A549 (cell line): Measurements from ENCODE around the gene ELMO3. TPM values are rescaled to one million over a fixed set of nuclear protein-coding genes. Genes with fewer than 3 reads are reported as not detected.
A peak's percentile ranks its signal among the peaks of the same experiment; 100 is the strongest.

ENCODE experiments used
- ATAC-seq, 2 experiments: fragments of 200-7000 bp in 1 of 2; fragments of >200 bp in 1 of 2; cut with Nextera tagmentation in 1 of 2; cut with Tn5 transposase in 1 of 2; 3 replicates each; pipeline versions ENCODE4 v1.8.0 to v1.9.1; 2018 to 2020; ENCODE audit warnings: mild to moderate bottlenecking in 1 of 2, moderate library complexity in 1 of 2
- CTCF ChIA-PET: fragments of 300-600 bp; sonication (Branson Sonifier 250); formaldehyde crosslinking; extraction: SDS; loops from one replicate; lab custom pipeline; 2021; ENCODE audit warnings: antibody characterized with exemption, inconsistent platforms; lab: Yijun Ruan, JAX
- POLR2A ChIA-PET: fragments of 350-600 bp; formaldehyde crosslinking; extraction: SDS; loops from one replicate; lab custom pipeline; 2021; ENCODE audit warnings: antibody characterized with exemption, inconsistent platforms; lab: Yijun Ruan, JAX
- DNase-seq, 2 experiments: peaks; one replicate each; pipeline versions ENCODE4 v3.0.0 to v3.0.0-alpha.2; 2011 to 2016; ENCODE audit warnings: low read depth in 1 of 2, low spot score in 1 of 2
- FAIRE-seq: peaks from 2 replicates; lab custom pipeline; 2011; peaks lifted over from hg19 to GRCh38; lab: Jason Lieb, UNC
- H3K27ac ChIP-seq, 2 experiments: fragments of >200 bp; sonication (Bioruptor Twin); formaldehyde crosslinking; 3 replicates each; pipeline ENCODE4 v1.5.1; 2016 to 2017
- H3K4me1 ChIP-seq: fragments of >200 bp; sonication (Bioruptor Twin); formaldehyde crosslinking; 3 replicates; pipeline ENCODE4 v1.6.1; 2016
- H3K4me2 ChIP-seq: fragments of >200 bp; sonication (Bioruptor Twin); formaldehyde crosslinking; 3 replicates; pipeline ENCODE4 v1.6.1; 2016
- H3K4me3 ChIP-seq: fragments of >200 bp; sonication (Bioruptor Twin); formaldehyde crosslinking; 3 replicates; pipeline ENCODE4 v1.5.1; 2016
- H3K9me3 ChIP-seq: fragments of >200 bp; sonication (Bioruptor Twin); formaldehyde crosslinking; 3 replicates; pipeline ENCODE4 v1.6.1; 2016
- BHLHE40 ChIP-seq: IDR thresholded peaks from 2 replicates; pipeline ENCODE4 v1.6.1; 2012; ENCODE audit warnings: low read depth, low read length, inconsistent platforms
- CEBPB ChIP-seq, 2 experiments: fragments of >200 bp in 1 of 2; sonication (Bioruptor Twin) in 1 of 2; formaldehyde crosslinking in 1 of 2; IDR thresholded peaks; 2 replicates each; pipeline ENCODE4 v1.6.1; 2012 to 2016
- CHD2 ChIP-seq: fragments of 150-350 bp; IDR thresholded peaks from 2 replicates; pipeline ENCODE4 v1.6.1; 2014; ENCODE audit warnings: low read length; ENCODE audit not compliant: partially characterized antibody
- CHD4 ChIP-seq: fragments of 200-600 bp; sonication (generic); IDR thresholded peaks from 2 replicates; pipeline ENCODE4 v1.6.1; 2016; ENCODE audit warnings: antibody characterized with exemption, mild to moderate bottlenecking, borderline replicate concordance
- EHF ChIP-seq: fragments of 250-450 bp; sonication (Bioruptor Pico); IDR thresholded peaks from 2 replicates; pipeline ENCODE4 v1.5.0; 2020; ENCODE audit warnings: mild to moderate bottlenecking
- EHMT2 ChIP-seq: fragments of 200-600 bp; sonication (generic); IDR thresholded peaks from 2 replicates; pipeline ENCODE4 v1.6.1; 2016; ENCODE audit warnings: antibody characterized with exemption, low read depth, mild to moderate bottlenecking, moderate library complexity
- EP300 ChIP-seq, 2 experiments: fragments of >200 bp; sonication (Bioruptor Twin); formaldehyde crosslinking; IDR thresholded peaks; 2 replicates in 1 of 2; 3 replicates in 1 of 2; pipeline ENCODE4 v1.6.1; 2016 to 2017
- FOXS1 ChIP-seq: fragments of 250-450 bp; sonication (Bioruptor Pico); IDR thresholded peaks from 2 replicates; pipeline ENCODE4 v1.5.0; 2020; ENCODE audit warnings: mild to moderate bottlenecking, moderate library complexity
- HDAC2 ChIP-seq: fragments of 200-600 bp; sonication (generic); IDR thresholded peaks from 2 replicates; pipeline ENCODE4 v1.6.1; 2016
- HEYL ChIP-seq: fragments of 250-450 bp; sonication (Bioruptor Pico); IDR thresholded peaks from 2 replicates; pipeline ENCODE4 v1.8.0; 2021; ENCODE audit warnings: mild to moderate bottlenecking, moderate library complexity
- HOXA7 ChIP-seq: fragments of 250-450 bp; sonication (Bioruptor Pico); IDR thresholded peaks from 2 replicates; pipeline ENCODE4 v1.5.0; 2020; ENCODE audit warnings: mild to moderate bottlenecking, moderate library complexity
- JUN ChIP-seq, 2 experiments: fragments of >200 bp; sonication (Bioruptor Twin); formaldehyde crosslinking; IDR thresholded peaks; 2 replicates in 1 of 2; 3 replicates in 1 of 2; pipeline ENCODE4 v1.6.1; 2016 to 2017
- JUNB ChIP-seq: fragments of >200 bp; sonication (Bioruptor Twin); formaldehyde crosslinking; IDR thresholded peaks from 2 replicates; pipeline ENCODE4 v1.6.1; 2016
- KDM1A ChIP-seq: fragments of 200-600 bp; sonication (generic); IDR thresholded peaks from 2 replicates; pipeline ENCODE4 v1.6.1; 2016; ENCODE audit warnings: low read depth, mild to moderate bottlenecking
- KDM5A ChIP-seq: fragments of 200-600 bp; sonication (generic); IDR thresholded peaks from 2 replicates; pipeline ENCODE4 v1.6.1; 2016; ENCODE audit warnings: antibody characterized with exemption, mild to moderate bottlenecking
- NPAS2 ChIP-seq: fragments of 250-450 bp; sonication (Bioruptor Pico); IDR thresholded peaks from 2 replicates; pipeline ENCODE4 v1.8.0; 2022; ENCODE audit warnings: mild to moderate bottlenecking, moderate library complexity, borderline replicate concordance
- PHF8 ChIP-seq: fragments of 200-600 bp; sonication (generic); IDR thresholded peaks from 2 replicates; pipeline ENCODE4 v1.6.1; 2016; ENCODE audit warnings: low read depth, mild to moderate bottlenecking, antibody characterized with exemption, moderate library complexity, borderline replicate concordance
- POLR2AphosphoS2 ChIP-seq: conservative IDR thresholded peaks from 2 replicates; pipeline ENCODE4 v1.6.1; 2012; ENCODE audit warnings: low read length, improper control_type of control experiment, inconsistent platforms
- RARB ChIP-seq: fragments of 250-450 bp; sonication (Bioruptor Pico); IDR thresholded peaks from 2 replicates; pipeline ENCODE4 v1.8.0; 2021; ENCODE audit warnings: mild to moderate bottlenecking, moderate library complexity
- RCOR1 ChIP-seq: fragments of 150-350 bp; IDR thresholded peaks from 2 replicates; pipeline ENCODE4 v1.6.1; 2014; ENCODE audit warnings: antibody characterized with exemption, low read length, low read depth
- RFX5 ChIP-seq: fragments of 450-650 bp; IDR thresholded peaks from 2 replicates; pipeline ENCODE4 v1.7.1; 2014; ENCODE audit warnings: antibody characterized with exemption, mild to moderate bottlenecking, moderate library complexity
- TP53 ChIP-seq: fragments of 250-450 bp; sonication (Bioruptor Pico); IDR thresholded peaks from 2 replicates; pipeline ENCODE4 v1.5.0; 2021; ENCODE audit warnings: mild to moderate bottlenecking, moderate library complexity
- WGBS: methylation state at CpG from one replicate; pipeline ENCODE4 v1.1.6; 2017; ENCODE audit errors: missing lambda C conversion rate; 5-methylcytosine and 5-hydroxymethylcytosine counted together
- polyA plus RNA-seq, 4 experiments: library from polyadenylated mRNA; depleted of rRNA in 3 of 4; stranded (reverse); fragments of >200 nt; fragmentation: RNase III in 1 of 4; extraction: RNeasy Plus Mini Kit Qiagen cat#74134 plus additional on column Dnase treatment in 1 of 4; gene quantifications; 2 replicates in 3 of 4; 3 replicates in 1 of 4; pipeline ENCODE4 v1.2.3, GENCODE V29; 2011 to 2017
- TF ChIP-seq, protein P1 (sequence below): fragments of 250-450 bp; sonication (Bioruptor Pico); IDR thresholded peaks from 2 replicates; pipeline ENCODE4 v1.5.0; 2020; ENCODE audit warnings: low read depth, mild to moderate bottlenecking, moderate library complexity
- TF ChIP-seq, protein P2 (sequence below): IDR thresholded peaks from 2 replicates; pipeline ENCODE4 v1.6.1; 2012
- TF ChIP-seq, protein P3 (sequence below): fragments of >200 bp; sonication (Bioruptor Twin); formaldehyde crosslinking; IDR thresholded peaks from 3 replicates; pipeline ENCODE4 v1.6.1; 2016
- TF ChIP-seq, protein P4 (sequence below): fragments of >200 bp; sonication (Bioruptor Twin); formaldehyde crosslinking; IDR thresholded peaks from 3 replicates; pipeline ENCODE4 v1.5.1; 2016

ELMO3 gene
- polyA plus RNA-seq, 2 of the 4 experiments (the other 2 are of a cell fraction), result 0.62 to 1.4 TPM

DNA sequence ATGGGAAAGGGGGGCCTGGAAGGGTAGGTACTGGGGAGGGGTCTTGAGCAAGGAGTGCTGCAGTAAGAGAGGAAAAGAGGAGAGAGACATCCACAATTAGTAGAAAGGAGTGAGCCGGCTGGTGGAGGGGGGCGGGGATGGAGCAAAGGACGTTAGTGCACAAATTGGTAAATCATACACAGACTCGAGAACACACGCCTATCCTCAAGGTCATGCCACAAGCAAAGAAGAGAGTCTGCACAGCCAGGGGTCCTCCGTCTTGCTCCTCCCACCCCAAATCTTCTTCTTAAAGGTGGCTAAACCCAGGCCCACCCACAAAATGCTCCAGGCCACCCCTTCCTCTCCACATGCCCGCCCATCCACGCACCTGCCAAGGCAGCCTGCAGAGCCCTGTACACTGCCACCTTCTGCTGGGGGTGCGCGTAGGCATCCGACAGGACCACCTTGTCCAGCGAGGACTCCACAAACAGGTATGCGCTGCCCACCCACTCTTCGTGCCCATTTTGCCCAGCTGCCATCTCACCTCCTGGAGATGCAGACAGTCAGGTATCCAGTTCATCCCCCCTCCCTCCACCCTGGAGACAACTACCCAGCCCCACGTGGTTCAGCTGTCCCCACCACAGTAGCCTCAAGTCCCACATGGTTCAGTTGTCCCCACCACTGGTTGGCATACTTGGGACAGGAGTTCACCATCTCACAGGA is 42.6 kb upstream of the ELMO3 start:
- FAIRE-seq (no peak), DNase-seq (no peak), ATAC-seq (no peak)
- Histone ChIP-seq H3K4me3 (no peak overlapping the region), H3K9me3 (no peaks in the 10 kb centered on the region), H3K27ac (no peak overlapping the region), H3K4me2 (no peak overlapping the region), H3K4me1 (peaks cover 23% of the 10 kb centered on the region)
- TF ChIP-seq EHMT2, result no peak
- TF ChIP-seq, protein P1, sequence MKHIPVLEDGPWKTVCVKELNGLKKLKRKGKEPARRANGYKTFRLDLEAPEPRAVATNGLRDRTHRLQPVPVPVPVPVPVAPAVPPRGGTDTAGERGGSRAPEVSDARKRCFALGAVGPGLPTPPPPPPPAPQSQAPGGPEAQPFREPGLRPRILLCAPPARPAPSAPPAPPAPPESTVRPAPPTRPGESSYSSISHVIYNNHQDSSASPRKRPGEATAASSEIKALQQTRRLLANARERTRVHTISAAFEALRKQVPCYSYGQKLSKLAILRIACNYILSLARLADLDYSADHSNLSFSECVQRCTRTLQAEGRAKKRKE, result no peak
- ChIA-PET CTCF (interaction anchor here (0.8 to 16.0 kb wide), 33 partner anchors 12 to 209 kb away, joined by 3 to 314 read pairs (median 10); partner anchors contain the start of genes CES3, FBXL8, HSF4 and MATCAP1), POLR2A (no interaction called here)
- 76% methylated on average over 15 of the region's 15 CpGs for WGBS

DNA sequence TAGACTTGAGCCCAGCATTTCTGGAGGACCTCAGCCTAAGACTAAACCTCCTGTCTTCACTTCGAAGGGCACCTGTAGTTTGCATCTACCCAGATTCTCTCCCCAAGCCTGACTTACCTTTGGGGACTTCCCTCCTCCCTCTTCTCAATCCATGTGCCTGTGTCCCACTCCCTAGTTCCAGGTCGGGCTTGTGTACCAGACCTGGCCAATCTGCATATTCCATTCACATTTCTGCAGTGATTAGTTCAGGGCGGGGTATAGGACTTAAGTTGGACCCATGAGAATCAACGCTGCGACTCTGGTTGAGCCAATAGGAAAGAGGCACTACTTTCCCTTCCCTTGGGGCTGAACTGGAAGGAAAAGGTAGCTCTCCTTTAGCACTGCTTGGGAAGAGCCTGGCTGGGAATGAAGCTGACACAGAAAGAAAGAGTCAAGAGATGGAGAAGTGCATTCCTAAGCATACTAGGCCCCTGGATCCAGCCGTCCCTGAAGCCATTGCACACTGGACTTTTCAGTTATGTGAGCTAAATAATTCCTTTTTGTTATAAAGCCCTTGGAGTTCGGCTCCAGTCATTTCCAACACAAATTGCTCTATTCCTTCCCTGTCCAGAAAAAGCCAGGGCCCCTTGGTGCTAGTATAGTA is 41.7 kb upstream of the ELMO3 start:
- POLR2A ChIA-PET, result interaction anchor here (1.0 kb wide), 1 partner anchor 13 kb away, joined by 5 read pairs; the partner anchor contains the start of gene NOL3
- Histone ChIP-seq H3K9me3 (no peaks in the 10 kb centered on the region), H3K27ac (no peak overlapping the region), H3K4me2 (no peak overlapping the region), H3K4me3 (no peak overlapping the region), H3K4me1 (peaks cover 21% of the 10 kb centered on the region)
- no peak for ATAC-seq
- TF ChIP-seq JUNB (no peak), PHF8 (no peak), FOXS1 (no peak), CHD4 (no peak), CEBPB (IDR thresholded peaks at IDR 0.05) (no peak), TP53 (no peak), HDAC2 (no peak), EP300 (IDR thresholded peaks at IDR 0.05) (no peak), RFX5 (no peak), POLR2AphosphoS2 (no peak), JUN (IDR thresholded peaks at IDR 0.05) (no peak), EHF (CRISPR knock-in tag) (no peak), RARB (no peak), CHD2 (no peak), RCOR1 (no peak)
- TF ChIP-seq, protein P2, sequence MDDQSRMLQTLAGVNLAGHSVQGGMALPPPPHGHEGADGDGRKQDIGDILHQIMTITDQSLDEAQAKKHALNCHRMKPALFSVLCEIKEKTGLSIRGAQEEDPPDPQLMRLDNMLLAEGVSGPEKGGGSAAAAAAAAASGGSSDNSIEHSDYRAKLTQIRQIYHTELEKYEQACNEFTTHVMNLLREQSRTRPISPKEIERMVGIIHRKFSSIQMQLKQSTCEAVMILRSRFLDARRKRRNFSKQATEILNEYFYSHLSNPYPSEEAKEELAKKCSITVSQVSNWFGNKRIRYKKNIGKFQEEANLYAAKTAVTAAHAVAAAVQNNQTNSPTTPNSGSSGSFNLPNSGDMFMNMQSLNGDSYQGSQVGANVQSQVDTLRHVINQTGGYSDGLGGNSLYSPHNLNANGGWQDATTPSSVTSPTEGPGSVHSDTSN, result no peak
- no peak for FAIRE-seq
- CTCF ChIA-PET, result interaction anchor here (0.8 to 16.0 kb wide), 15 partner anchors 11 to 289 kb away, joined by 3 to 314 read pairs (median 6); partner anchors contain the start of genes CES3, FBXL8, HSF4 and NOL3
- no peak for DNase-seq
- WGBS, result 83% methylated on average over 7 of the region's 7 CpGs

DNA sequence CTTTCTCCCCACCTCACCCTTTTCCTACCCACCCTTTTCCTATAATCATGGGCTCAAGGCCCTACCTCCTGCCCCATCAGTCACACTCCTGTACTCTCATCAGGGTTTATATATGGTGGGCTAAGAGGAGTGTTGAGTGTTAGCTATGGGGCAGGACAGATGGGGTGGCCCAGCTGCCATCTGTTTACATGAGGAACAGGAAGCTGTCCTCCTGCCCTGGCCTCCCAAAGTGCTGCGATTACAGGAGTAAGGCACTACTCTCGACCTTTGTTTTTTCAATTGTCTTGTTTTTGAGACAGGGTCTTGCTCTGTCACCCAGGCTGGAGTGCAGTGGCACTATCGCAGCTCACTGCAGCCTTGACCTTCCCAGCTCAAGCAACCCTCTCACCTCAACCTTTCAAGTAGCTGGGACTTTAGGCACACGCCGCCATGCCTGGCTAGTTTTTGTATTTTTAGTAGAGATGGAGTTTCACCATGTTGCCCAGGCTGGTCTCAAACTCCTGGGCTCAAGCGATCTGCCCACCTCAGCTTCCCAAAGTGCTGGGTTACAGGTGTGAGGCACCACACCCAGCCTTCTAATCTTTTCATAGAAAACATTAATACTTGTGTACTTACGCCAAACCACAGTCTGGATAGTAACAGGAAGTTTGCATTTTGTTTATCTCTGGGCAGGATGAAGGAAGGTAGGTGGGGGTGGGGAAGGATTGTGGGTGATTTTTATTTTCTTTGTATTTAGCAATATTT is 40.9 kb upstream of the ELMO3 start:
- Histone ChIP-seq H3K27ac (no peak overlapping the region), H3K9me3 (no peaks in the 10 kb centered on the region), H3K4me1 (peaks cover 21% of the 10 kb centered on the region), H3K4me2 (peak overlapping the region; percentile 88; the same call in 2 of the 3 replicates), H3K4me3 (no peak overlapping the region)
- WGBS, result 95% methylated on average over 7 of the region's 7 CpGs
- ATAC-seq (no peak), FAIRE-seq (no peak), DNase-seq (no peak)
- TF ChIP-seq HOXA7 (CRISPR knock-in tag), result no peak
- TF ChIP-seq, protein P3, sequence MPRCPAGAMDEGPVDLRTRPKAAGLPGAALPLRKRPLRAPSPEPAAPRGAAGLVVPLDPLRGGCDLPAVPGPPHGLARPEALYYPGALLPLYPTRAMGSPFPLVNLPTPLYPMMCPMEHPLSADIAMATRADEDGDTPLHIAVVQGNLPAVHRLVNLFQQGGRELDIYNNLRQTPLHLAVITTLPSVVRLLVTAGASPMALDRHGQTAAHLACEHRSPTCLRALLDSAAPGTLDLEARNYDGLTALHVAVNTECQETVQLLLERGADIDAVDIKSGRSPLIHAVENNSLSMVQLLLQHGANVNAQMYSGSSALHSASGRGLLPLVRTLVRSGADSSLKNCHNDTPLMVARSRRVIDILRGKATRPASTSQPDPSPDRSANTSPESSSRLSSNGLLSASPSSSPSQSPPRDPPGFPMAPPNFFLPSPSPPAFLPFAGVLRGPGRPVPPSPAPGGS, result no peak
- no peak for TF ChIP-seq HEYL (CRISPR knock-in tag)
- TF ChIP-seq, protein P4, sequence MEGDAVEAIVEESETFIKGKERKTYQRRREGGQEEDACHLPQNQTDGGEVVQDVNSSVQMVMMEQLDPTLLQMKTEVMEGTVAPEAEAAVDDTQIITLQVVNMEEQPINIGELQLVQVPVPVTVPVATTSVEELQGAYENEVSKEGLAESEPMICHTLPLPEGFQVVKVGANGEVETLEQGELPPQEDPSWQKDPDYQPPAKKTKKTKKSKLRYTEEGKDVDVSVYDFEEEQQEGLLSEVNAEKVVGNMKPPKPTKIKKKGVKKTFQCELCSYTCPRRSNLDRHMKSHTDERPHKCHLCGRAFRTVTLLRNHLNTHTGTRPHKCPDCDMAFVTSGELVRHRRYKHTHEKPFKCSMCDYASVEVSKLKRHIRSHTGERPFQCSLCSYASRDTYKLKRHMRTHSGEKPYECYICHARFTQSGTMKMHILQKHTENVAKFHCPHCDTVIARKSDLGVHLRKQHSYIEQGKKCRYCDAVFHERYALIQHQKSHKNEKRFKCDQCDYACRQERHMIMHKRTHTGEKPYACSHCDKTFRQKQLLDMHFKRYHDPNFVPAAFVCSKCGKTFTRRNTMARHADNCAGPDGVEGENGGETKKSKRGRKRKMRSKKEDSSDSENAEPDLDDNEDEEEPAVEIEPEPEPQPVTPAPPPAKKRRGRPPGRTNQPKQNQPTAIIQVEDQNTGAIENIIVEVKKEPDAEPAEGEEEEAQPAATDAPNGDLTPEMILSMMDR, result no peak
- TF ChIP-seq, protein P1, result no peak
- TF ChIP-seq NPAS2 (CRISPR knock-in tag), result no peak
- TF ChIP-seq BHLHE40, result no peak
- TF ChIP-seq TP53, result no peak
- TF ChIP-seq KDM5A, result no peak
- no peak for TF ChIP-seq KDM1A
- ChIA-PET CTCF (interaction anchor here (0.8 to 20.5 kb wide), 15 partner anchors 2 to 290 kb away, joined by 3 to 314 read pairs (median 10); partner anchors contain the start of genes B3GNT9, FBXL8, HSF4 and NOL3), POLR2A (interaction anchor here (0.5 to 1.0 kb wide), 3 partner anchors 12 to 201 kb away, joined by 4 to 6 read pairs (median 5); partner anchors contain the start of gene NOL3)
